Activated T-cell treated with anti-CD3 and anti-CD28 coated beads, Interleukin-2, amount 50 U/mL, for 4 hours (primary cell): ENCODE results near the gene DEPP1. TPM values are rescaled to one million over a fixed set of nuclear protein-coding genes. Genes with fewer than 3 reads are reported as not detected.

Source experiments
- ATAC-seq, 2 donors: fragments of 200-7000 bp; cut with Tn5 transposase; one replicate each; pipeline ENCODE4 v1.10.0; 2021
- DNase-seq: peaks from one replicate; pipeline ENCODE4 v3.0.0-alpha.2; 2020
- H3K27me3 Mint-ChIP-seq: one replicate; pipeline ENCODE4 v1.8.0; 2021; ENCODE audit warnings: low read depth, mixed read lengths
- H3K36me3 Mint-ChIP-seq: one replicate; pipeline ENCODE4 v1.8.0; 2022; ENCODE audit warnings: mixed read lengths; ENCODE audit not compliant: insufficient read depth
- H3K4me1 Mint-ChIP-seq: one replicate; pipeline ENCODE4 v1.8.0; 2021; ENCODE audit warnings: low read depth, mixed read lengths
- H3K4me3 Mint-ChIP-seq: one replicate; pipeline ENCODE4 v1.8.0; 2021; ENCODE audit warnings: mild to moderate bottlenecking, moderate library complexity, mixed read lengths
- H3K9me3 Mint-ChIP-seq: one replicate; pipeline ENCODE4 v1.8.0; 2021; ENCODE audit warnings: mixed read lengths
- total RNA-seq, 3 donors: library from RNA; stranded (reverse); gene quantifications; one replicate each; pipeline ENCODE4 v1.2.1, GENCODE V29; 2021

Gene DEPP1
- total RNA-seq, 3 donors from 2014 or later: 0.20 to 0.24 (median 0.22) TPM

DNA sequence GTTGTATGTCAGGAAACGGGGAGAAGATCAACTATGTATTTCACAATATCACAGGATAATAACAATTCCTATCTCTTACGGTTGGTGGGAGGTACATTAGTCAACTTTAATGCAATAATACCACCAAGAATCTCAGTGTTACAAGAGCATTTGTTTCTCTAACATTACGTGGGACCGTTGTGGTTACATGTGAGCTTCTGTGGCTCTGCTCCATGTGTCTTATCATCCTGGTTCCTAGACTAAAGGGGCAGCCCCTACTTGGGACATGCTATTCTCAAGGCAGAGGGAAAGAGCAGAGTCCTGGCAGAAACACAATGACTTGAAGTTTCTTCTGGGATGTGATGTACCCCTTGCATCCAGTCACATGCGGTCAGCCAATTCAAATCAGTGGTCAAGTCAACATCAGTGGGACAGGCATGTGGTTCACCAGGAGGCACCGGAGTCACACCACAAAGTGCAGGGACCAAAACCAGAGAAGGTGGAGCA is 19.6 kb upstream of the DEPP1 start:
- H3K9me3 Mint-ChIP-seq: peaks cover under 1% of the 10 kb centered on the region
- ATAC-seq (no peak), DNase-seq (no peak)
- no peaks in the 10 kb centered on the region for H3K27me3 Mint-ChIP-seq
- H3K4me1 Mint-ChIP-seq: peaks cover 41% of the 10 kb centered on the region
- H3K4me3 Mint-ChIP-seq: no peak overlapping the region
- H3K36me3 Mint-ChIP-seq: peaks cover 7% of the 10 kb centered on the region

DNA sequence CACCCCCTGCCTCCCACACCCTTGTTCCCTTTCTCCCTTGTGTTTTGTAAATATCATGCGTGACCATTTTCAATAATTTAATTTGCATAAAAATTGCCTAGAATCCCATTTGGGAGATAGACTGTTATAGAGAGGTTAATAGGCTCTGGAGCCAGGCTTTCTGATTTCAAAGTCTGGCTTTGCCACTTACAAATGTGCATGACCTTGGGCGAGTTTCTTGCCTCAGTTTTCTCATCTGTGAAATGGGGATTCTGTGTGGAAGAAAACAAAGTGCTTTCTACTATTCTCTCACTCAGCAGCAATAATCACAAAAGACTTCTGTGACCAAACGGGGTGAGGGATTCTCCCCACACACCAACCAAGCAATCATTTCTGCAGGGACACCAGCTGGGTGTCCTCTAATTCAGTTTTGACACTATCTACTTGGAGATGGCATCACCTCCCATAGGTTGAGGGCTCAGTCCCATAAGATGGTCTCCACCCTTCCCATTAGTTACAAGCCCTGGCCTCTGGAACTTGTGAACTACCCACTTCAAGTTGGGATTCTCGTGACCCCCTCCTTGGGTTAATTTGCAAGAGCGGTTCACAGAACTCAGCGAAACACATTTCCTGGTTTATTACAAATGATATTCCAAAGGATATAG is 18.6 kb upstream of the DEPP1 start:
- H3K9me3 Mint-ChIP-seq: no peaks in the 10 kb centered on the region
- H3K4me1 Mint-ChIP-seq: peaks cover 33% of the 10 kb centered on the region
- ATAC-seq (no peak), DNase-seq (no peak)
- no peaks in the 10 kb centered on the region for H3K36me3 Mint-ChIP-seq
- no peak overlapping the region for H3K4me3 Mint-ChIP-seq
- H3K27me3 Mint-ChIP-seq: no peaks in the 10 kb centered on the region

GRCh38 chr10:44995914-44996669 is 17.5 kb upstream of the DEPP1 start:
- Mint-ChIP-seq H3K4me3 (no peak overlapping the region), H3K4me1 (peaks cover 28% of the 10 kb centered on the region), H3K9me3 (no peaks in the 10 kb centered on the region), H3K27me3 (no peaks in the 10 kb centered on the region), H3K36me3 (no peaks in the 10 kb centered on the region)
- no peak for ATAC-seq
- no peak for DNase-seq

DNA sequence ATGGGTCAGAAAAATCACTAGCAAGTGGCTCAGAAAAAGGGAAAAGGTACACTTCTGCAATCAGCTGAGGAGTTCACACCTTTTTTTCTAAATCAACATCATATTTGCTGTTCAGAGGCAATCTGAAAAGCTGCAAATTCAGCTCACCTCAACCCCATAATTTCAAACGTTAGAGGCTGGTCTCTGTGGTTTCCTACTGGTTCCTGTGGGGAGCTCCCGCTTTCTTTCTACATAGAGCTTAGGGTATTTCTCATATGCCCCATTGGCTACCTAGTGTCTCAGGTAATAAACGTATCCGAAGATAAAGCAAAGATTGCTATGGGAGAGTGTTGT is 16.9 kb upstream of the DEPP1 start:
- ATAC-seq (no peak), DNase-seq (no peak)
- H3K4me3 Mint-ChIP-seq: no peak overlapping the region
- peaks cover 26% of the 10 kb centered on the region for H3K4me1 Mint-ChIP-seq
- no peaks in the 10 kb centered on the region for H3K9me3 Mint-ChIP-seq
- H3K36me3 Mint-ChIP-seq: no peaks in the 10 kb centered on the region
- no peaks in the 10 kb centered on the region for H3K27me3 Mint-ChIP-seq

- Mint-ChIP-seq H3K4me3 (no peak overlapping the region), H3K4me1 (peaks cover 20% of the 10 kb centered on the region), H3K9me3 (no peaks in the 10 kb centered on the region), H3K27me3 (peaks cover 2% of the 10 kb centered on the region), H3K36me3 (no peaks in the 10 kb centered on the region)
- DNase-seq (no peak), ATAC-seq (no peak)
These were observed 16.3 kb upstream of the DEPP1 start for GRCh38 chr10:44994752-44995530.

DNA sequence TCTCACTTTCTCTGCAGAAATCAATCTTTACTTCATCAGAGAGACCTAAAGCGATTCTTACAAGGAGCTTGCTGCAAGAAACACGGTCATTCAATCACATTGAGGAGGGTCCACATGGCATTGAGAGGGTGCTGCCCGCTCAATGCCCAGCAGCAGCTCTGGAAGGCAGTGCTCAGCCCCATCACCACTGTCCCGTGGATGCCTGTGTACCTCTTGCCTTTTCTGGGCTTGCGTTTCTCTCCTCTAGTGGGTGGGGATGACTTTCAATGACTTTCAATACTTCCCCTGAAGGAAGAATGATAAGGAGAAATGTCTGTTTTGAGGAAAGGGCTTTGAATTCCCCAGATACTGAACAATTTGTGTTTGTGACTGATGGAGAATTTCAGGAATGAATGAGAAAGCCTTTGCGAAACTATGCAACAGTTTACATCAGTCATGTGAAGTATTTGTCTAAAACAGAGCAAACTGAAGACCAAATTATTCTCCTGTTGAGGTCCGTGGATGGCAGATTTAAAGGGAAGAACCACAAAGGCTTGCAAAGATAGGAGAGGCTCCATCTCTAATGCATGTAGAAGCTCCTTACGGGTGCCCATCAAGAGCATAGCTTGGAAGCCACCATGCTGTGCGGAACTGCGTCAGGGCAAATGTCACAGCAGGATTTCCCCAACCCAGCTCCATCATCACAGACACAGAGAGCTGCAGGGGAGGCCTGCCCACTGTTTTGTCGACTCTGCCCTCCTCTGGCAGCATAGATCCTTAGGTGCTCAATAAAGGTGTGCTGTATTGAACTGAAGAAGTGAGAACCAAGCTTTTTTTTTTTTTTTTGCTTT is 15.5 kb upstream of the DEPP1 start:
- ATAC-seq: no peak
- Mint-ChIP-seq H3K4me1 (peaks cover 17% of the 10 kb centered on the region), H3K36me3 (no peaks in the 10 kb centered on the region), H3K4me3 (no peak overlapping the region), H3K9me3 (no peaks in the 10 kb centered on the region), H3K27me3 (peaks cover 5% of the 10 kb centered on the region)
- DNase-seq: no peak

DNA sequence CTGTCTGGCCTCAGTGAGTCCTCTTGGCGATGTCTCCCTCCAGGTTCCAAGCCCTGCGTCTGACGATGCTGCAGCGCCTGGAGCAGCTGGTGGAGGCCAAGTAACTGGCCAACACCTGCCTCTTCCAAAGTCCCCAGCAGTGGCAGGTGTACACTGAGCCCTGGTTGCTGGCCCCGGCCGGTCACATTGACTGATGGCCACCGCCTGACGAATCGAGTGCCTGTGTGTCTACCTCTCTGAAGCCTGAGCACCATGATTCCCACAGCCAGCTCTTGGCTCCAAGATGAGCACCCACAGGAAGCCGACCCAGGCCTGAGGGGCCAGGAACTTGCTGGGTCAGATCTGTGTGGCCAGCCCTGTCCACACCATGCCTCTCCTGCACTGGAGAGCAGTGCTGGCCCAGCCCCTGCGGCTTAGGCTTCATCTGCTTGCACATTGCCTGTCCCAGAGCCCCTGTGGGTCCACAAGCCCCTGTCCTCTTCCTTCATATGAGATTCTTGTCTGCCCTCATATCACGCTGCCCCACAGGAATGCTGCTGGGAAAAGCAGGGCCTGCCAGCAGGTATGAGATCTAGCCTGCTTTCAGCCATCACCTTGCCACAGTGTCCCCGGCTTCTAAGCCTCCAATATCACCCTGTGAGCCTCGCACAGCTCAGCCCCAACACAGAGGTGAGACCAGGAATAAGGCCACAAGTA is 14.8 kb upstream of the DEPP1 start:
- Mint-ChIP-seq H3K36me3 (no peaks in the 10 kb centered on the region), H3K27me3 (peaks cover 7% of the 10 kb centered on the region), H3K4me1 (peaks cover 17% of the 10 kb centered on the region), H3K9me3 (no peaks in the 10 kb centered on the region), H3K4me3 (no peak overlapping the region)
- ATAC-seq (no peak), DNase-seq (no peak)

- H3K36me3 Mint-ChIP-seq: no peaks in the 10 kb centered on the region
- H3K4me1 Mint-ChIP-seq: peaks cover 17% of the 10 kb centered on the region
- ATAC-seq: no peak
- H3K9me3 Mint-ChIP-seq: no peaks in the 10 kb centered on the region
- H3K27me3 Mint-ChIP-seq: peaks cover 7% of the 10 kb centered on the region
- H3K4me3 Mint-ChIP-seq: no peak overlapping the region
- no peak for DNase-seq
These were observed 14.2 kb upstream of the DEPP1 start for GRCh38 chr10:44992732-44993225.

GRCh38 chr10:44992070-44992731 is 13.6 kb upstream of the DEPP1 start:
- no peaks in the 10 kb centered on the region for H3K9me3 Mint-ChIP-seq
- DNase-seq: no peak
- ATAC-seq: no peak
- peaks cover 7% of the 10 kb centered on the region for H3K27me3 Mint-ChIP-seq
- H3K36me3 Mint-ChIP-seq: no peaks in the 10 kb centered on the region
- H3K4me1 Mint-ChIP-seq: peaks cover 17% of the 10 kb centered on the region
- no peak overlapping the region for H3K4me3 Mint-ChIP-seq

DNA sequence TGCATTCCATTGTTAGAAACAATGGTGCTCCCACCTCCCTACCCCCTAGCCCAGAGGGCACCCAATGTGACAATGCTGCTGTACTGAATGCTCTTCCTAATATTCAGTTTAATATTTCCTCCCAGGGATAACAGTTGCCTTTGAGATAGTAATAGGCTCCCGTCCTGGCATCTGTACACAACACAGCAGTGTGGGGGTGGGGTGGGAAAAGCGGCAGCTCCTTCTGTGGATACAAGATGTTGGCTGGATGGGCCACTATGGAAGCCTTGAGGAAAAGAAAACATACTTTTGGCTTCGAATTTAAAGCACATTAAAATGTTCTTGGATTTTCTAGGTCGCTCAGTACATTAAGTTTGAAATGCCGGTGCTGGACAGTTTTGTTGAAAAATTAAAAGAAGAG is 13.0 kb upstream of the DEPP1 start:
- ATAC-seq (no peak), DNase-seq (no peak)
- Mint-ChIP-seq H3K4me3 (no peak overlapping the region), H3K36me3 (no peaks in the 10 kb centered on the region), H3K27me3 (peaks cover 7% of the 10 kb centered on the region), H3K9me3 (no peaks in the 10 kb centered on the region), H3K4me1 (peaks cover 17% of the 10 kb centered on the region)

DNA sequence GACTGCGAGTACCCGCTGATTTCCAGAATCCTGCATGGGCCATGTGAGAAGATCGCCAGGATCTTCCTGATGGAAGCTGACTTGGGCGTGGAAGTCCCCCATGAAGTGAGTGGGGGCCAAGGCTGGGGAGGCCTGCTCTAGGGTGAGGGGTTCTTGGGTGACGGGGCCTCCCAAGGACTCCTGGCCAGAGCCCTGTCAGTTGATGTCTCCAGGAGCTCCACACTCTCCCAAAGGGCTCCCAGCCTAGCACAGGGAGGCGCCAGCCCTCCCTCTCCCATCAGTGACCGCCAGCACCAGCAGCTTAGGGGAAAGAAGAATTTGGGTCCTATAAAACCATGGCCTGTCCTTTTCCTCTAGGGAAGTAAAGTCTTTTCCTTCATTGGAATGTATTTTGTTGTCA is 12.4 kb upstream of the DEPP1 start:
- H3K4me1 Mint-ChIP-seq: peaks cover 12% of the 10 kb centered on the region
- ATAC-seq (no peak), DNase-seq (no peak)
- H3K27me3 Mint-ChIP-seq: peaks cover 7% of the 10 kb centered on the region
- no peaks in the 10 kb centered on the region for H3K36me3 Mint-ChIP-seq
- H3K4me3 Mint-ChIP-seq: no peak overlapping the region
- no peaks in the 10 kb centered on the region for H3K9me3 Mint-ChIP-seq

DNA sequence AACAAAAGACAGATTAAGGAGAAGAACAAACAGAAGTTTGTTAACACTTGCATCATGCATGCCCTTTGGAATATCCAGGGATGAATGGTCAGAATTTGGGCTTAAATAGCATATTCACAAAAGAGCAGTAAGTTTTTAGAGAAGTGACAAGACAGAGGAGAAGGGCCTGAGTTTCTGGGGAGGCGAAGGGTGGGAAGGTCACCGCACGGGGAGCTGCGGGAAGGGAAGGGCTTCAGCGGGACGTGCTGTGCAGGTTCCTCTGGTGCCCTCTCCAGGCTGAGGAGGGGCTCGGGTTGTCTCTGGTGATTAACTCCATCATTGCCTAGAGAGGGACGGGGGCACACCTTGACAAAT is 11.7 kb upstream of the DEPP1 start:
- Mint-ChIP-seq H3K36me3 (no peaks in the 10 kb centered on the region), H3K27me3 (peaks cover 7% of the 10 kb centered on the region), H3K4me3 (no peak overlapping the region), H3K9me3 (no peaks in the 10 kb centered on the region), H3K4me1 (peaks cover 5% of the 10 kb centered on the region)
- ATAC-seq: no peak
- DNase-seq: no peak

DNA sequence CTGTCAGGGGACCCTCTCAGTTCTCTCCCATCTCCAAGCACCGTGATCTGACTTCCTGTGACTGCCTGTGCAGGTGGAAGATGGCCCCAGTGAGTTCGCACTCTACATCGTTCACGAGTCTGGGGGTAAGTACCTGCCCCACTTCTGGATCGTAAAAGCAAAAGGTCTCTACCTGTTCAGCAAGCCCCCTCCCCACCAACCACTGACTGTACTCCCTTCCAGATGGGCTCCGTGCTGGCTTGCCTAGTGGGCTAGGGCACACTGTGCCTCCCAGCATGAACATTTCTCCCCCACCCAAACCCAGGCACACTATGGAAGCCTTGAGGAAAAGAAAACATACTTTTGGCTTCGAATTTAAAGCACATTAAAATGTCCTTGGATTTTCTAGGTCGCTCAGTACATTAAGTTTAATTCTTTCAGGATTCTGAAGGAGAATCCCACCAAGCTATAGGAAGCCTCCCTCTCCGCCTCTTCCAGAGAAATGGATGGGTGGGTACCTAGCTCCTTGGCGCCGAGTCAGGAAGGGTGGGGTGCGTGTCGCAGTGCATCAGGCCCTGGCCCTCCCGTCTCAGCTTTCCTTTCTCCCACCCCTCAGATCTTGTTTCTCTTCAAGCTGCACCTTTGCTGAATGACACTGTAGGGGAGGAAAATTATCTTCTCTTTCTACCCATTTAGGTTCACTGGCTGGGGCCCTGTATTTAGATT is 11.1 kb upstream of the DEPP1 start:
- H3K4me1 Mint-ChIP-seq: peaks cover 1% of the 10 kb centered on the region
- ATAC-seq (no peak), DNase-seq (no peak)
- no peak overlapping the region for H3K4me3 Mint-ChIP-seq
- peaks cover 7% of the 10 kb centered on the region for H3K27me3 Mint-ChIP-seq
- H3K36me3 Mint-ChIP-seq: no peaks in the 10 kb centered on the region
- H3K9me3 Mint-ChIP-seq: no peaks in the 10 kb centered on the region
